ENCODE measurements around the gene SLC6A9. TPM values are rescaled to one million over a fixed set of nuclear protein-coding genes. Genes with fewer than 3 reads are reported as not detected.

SLC6A9 gene
- total RNA-seq, 1 experiment from 2014 or later: 9.2 TPM

DNA sequence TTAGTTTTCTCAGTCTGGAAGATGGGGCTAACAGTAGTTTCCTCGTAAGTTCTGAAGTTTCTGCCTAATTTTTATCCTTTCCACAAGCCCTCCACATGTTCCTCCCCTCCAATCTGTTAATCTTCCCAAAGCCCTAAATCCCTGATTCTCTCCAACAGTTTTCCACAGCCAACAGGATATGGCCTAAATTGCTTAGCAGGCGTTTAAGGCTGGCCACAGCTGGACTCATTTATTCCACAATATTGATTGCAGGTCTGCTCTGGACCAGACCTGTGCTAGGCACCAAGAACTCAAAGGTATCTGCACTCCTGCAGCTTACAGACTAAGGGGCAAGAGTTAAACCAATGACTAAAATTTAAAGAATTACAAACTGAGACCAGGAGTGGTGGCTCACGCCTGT lies 3.9 kb downstream of the SLC6A9 start:
- ATAC-seq (no peak), DNase-seq (ENCODE audit: low read depth, low spot score) (no peak)
- CTCF ChIA-PET: no interaction called here
- Histone ChIP-seq H3K4me1 (ENCODE audit: control insufficient read depth, insufficient read depth, low read length) (peaks cover 24% of the 10 kb centered on the region), H3K4me3 (ENCODE audit: low read depth in 2 of 2, low read length in 2 of 2) (no peak overlapping the region), H3K36me3 (ENCODE audit: control insufficient read depth, insufficient read depth, low read length) (no peaks in the 10 kb centered on the region; the same call in 1 of the 2 replicates), H3K27ac (ENCODE audit: low read length) (no peak overlapping the region), H3K27me3 (ENCODE audit: control insufficient read depth, insufficient read depth, low read length) (no peaks in the 10 kb centered on the region), H3K9me3 (ENCODE audit: control insufficient read depth, insufficient read depth, low read depth, low read length) (no peaks in the 10 kb centered on the region)
- intact Hi-C loops (cut with micrococcal nuclease; ENCODE audit: unreplicated experiment): no loop called here
- POLR2A ChIA-PET: no interaction called here
- no peak for TF ChIP-seq POLR2AphosphoS5 (IDR thresholded peaks at IDR 0.05; ENCODE audit: low read depth, low read length)
- no peak for TF ChIP-seq SIN3A (IDR thresholded peaks at IDR 0.05; ENCODE audit: borderline replicate concordance, insufficient read depth, low read depth, low read length)
- TF ChIP-seq, protein P1, sequence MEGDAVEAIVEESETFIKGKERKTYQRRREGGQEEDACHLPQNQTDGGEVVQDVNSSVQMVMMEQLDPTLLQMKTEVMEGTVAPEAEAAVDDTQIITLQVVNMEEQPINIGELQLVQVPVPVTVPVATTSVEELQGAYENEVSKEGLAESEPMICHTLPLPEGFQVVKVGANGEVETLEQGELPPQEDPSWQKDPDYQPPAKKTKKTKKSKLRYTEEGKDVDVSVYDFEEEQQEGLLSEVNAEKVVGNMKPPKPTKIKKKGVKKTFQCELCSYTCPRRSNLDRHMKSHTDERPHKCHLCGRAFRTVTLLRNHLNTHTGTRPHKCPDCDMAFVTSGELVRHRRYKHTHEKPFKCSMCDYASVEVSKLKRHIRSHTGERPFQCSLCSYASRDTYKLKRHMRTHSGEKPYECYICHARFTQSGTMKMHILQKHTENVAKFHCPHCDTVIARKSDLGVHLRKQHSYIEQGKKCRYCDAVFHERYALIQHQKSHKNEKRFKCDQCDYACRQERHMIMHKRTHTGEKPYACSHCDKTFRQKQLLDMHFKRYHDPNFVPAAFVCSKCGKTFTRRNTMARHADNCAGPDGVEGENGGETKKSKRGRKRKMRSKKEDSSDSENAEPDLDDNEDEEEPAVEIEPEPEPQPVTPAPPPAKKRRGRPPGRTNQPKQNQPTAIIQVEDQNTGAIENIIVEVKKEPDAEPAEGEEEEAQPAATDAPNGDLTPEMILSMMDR (IDR thresholded peaks at IDR 0.05): no peak
- TF ChIP-seq, protein P2, sequence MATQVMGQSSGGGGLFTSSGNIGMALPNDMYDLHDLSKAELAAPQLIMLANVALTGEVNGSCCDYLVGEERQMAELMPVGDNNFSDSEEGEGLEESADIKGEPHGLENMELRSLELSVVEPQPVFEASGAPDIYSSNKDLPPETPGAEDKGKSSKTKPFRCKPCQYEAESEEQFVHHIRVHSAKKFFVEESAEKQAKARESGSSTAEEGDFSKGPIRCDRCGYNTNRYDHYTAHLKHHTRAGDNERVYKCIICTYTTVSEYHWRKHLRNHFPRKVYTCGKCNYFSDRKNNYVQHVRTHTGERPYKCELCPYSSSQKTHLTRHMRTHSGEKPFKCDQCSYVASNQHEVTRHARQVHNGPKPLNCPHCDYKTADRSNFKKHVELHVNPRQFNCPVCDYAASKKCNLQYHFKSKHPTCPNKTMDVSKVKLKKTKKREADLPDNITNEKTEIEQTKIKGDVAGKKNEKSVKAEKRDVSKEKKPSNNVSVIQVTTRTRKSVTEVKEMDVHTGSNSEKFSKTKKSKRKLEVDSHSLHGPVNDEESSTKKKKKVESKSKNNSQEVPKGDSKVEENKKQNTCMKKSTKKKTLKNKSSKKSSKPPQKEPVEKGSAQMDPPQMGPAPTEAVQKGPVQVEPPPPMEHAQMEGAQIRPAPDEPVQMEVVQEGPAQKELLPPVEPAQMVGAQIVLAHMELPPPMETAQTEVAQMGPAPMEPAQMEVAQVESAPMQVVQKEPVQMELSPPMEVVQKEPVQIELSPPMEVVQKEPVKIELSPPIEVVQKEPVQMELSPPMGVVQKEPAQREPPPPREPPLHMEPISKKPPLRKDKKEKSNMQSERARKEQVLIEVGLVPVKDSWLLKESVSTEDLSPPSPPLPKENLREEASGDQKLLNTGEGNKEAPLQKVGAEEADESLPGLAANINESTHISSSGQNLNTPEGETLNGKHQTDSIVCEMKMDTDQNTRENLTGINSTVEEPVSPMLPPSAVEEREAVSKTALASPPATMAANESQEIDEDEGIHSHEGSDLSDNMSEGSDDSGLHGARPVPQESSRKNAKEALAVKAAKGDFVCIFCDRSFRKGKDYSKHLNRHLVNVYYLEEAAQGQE (IDR thresholded peaks at IDR 0.05; ENCODE audit: insufficient read depth in 1 of 2, low read depth in 2 of 2, low read length in 1 of 2): no peak
- in situ Hi-C loops (cut with HindIII; ENCODE audit: low pct_unique_long_range_greater_than_20kb, low sequenced_read_pairs): no loop called here
- no TSS peak for BruUV-seq (replicated peaks)

DNA sequence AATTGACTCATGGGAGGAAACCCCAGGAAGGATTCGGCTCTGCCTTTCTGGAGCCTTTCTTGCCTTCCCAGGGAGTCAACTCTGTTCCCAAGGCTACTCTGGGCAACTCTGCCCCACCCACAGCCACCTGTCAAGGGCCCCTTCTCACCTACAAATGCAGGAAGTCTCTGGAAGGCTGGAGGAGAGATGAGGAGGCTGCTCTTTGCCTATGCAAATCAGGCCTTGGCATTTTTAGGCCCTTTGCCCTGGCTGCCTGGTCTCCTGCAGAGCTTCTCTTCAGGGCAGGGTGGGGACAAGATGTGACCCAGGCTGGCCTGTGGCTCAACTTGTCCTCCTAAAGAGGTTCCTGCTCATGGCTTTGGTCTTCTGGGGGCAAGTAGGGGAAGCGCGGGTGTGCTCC lies 5.4 kb downstream of the SLC6A9 start:
- Histone ChIP-seq H3K27me3 (ENCODE audit: control insufficient read depth, insufficient read depth, low read length) (no peaks in the 10 kb centered on the region), H3K4me3 (ENCODE audit: low read depth in 2 of 2, low read length in 2 of 2) (no peak overlapping the region), H3K36me3 (ENCODE audit: control insufficient read depth, insufficient read depth, low read length) (no peaks in the 10 kb centered on the region; the same call in 1 of the 2 replicates), H3K9me3 (ENCODE audit: control insufficient read depth, insufficient read depth, low read depth, low read length) (no peaks in the 10 kb centered on the region), H3K27ac (ENCODE audit: low read length) (no peak overlapping the region), H3K4me1 (ENCODE audit: control insufficient read depth, insufficient read depth, low read length) (peaks cover 18% of the 10 kb centered on the region)
- TF ChIP-seq, protein P1 (IDR thresholded peaks at IDR 0.05): no peak
- TF ChIP-seq POLR2AphosphoS5 (IDR thresholded peaks at IDR 0.05; ENCODE audit: low read depth, low read length) (no peak), SIN3A (IDR thresholded peaks at IDR 0.05; ENCODE audit: borderline replicate concordance, insufficient read depth, low read depth, low read length) (no peak)
- TF ChIP-seq, protein P2 (IDR thresholded peaks at IDR 0.05; ENCODE audit: insufficient read depth in 1 of 2, low read depth in 2 of 2, low read length in 1 of 2): no peak
- BruUV-seq (replicated peaks): no TSS peak
- CTCF ChIA-PET: no interaction called here
- intact Hi-C loops (cut with micrococcal nuclease; ENCODE audit: unreplicated experiment): no loop called here
- ATAC-seq (no peak), DNase-seq (ENCODE audit: low read depth, low spot score) (no peak)
- POLR2A ChIA-PET: no interaction called here
- in situ Hi-C loops (cut with HindIII; ENCODE audit: low pct_unique_long_range_greater_than_20kb, low sequenced_read_pairs): no loop called here

Data from Panc1 (cell line).